ENCODE data around the gene ARHGEF28. TPM values are rescaled to one million over a fixed set of nuclear protein-coding genes. Genes with fewer than 3 reads are reported as not detected.

ARHGEF28 gene
- total RNA-seq, 2 donors from 2014 or later, result 0.24 to 0.30 TPM

- ATAC-seq (replicated peaks in 1 of 2), result no peak
- H3K4me1 Mint-ChIP-seq (ENCODE audit: low read depth), result peaks cover 21% of the 10 kb centered on the region
- no peak overlapping the region for H3K27ac Mint-ChIP-seq
- H3K9me3 Mint-ChIP-seq, result no peaks in the 10 kb centered on the region
- no peak overlapping the region for H3K4me3 Mint-ChIP-seq
- DNase-seq, result no peak
- H3K27me3 Mint-ChIP-seq (ENCODE audit: low read depth), result peaks cover 65% of the 10 kb centered on the region
- H3K36me3 Mint-ChIP-seq (ENCODE audit: insufficient read depth in 2 of 2), result peaks cover 0 to 3% of the 10 kb centered on the region in 2 donors
Measured at GRCh38 chr5:73899916-73900315, 273.9 kb downstream of the ARHGEF28 start.

DNA sequence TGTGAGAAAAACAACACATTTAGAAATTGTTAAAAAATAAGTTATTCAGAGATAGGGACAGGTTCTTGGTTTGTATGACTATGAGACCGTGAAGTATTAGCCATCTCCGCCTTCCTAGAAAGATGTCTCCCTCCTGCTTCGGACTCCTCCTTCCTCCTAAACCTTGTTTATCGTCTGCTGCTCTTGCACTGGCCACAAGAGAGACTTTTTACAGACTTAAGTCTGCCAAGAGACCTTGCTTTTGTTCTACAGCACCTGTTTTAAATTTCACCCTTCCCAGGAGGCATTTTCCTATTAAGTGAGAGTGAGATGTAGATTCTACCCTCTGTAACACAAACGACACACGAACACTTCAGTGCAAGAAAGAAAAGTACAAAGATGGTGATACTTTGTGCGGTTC lies 274.6 kb downstream of the ARHGEF28 start:
- DNase-seq (no peak), ATAC-seq (replicated peaks in 1 of 2) (no peak)
- Mint-ChIP-seq H3K27me3 (ENCODE audit: low read depth) (peaks cover 60% of the 10 kb centered on the region), H3K4me1 (ENCODE audit: low read depth) (peaks cover 17% of the 10 kb centered on the region), H3K4me3 (no peak overlapping the region), H3K27ac (no peak overlapping the region), H3K9me3 (no peaks in the 10 kb centered on the region), H3K36me3 (ENCODE audit: insufficient read depth in 2 of 2) (peaks cover 0 to 2% of the 10 kb centered on the region in 2 donors)

GRCh38 chr5:73901043-73901442 lies 275.0 kb downstream of the ARHGEF28 start:
- Mint-ChIP-seq H3K4me3 (no peak overlapping the region), H3K9me3 (no peaks in the 10 kb centered on the region), H3K27me3 (ENCODE audit: low read depth) (peaks cover 55% of the 10 kb centered on the region), H3K27ac (no peak overlapping the region), H3K36me3 (ENCODE audit: insufficient read depth in 2 of 2) (peaks cover 0 to 2% of the 10 kb centered on the region in 2 donors), H3K4me1 (ENCODE audit: low read depth) (peaks cover 17% of the 10 kb centered on the region)
- no peak for DNase-seq
- ATAC-seq (replicated peaks in 1 of 2), result no peak

DNA sequence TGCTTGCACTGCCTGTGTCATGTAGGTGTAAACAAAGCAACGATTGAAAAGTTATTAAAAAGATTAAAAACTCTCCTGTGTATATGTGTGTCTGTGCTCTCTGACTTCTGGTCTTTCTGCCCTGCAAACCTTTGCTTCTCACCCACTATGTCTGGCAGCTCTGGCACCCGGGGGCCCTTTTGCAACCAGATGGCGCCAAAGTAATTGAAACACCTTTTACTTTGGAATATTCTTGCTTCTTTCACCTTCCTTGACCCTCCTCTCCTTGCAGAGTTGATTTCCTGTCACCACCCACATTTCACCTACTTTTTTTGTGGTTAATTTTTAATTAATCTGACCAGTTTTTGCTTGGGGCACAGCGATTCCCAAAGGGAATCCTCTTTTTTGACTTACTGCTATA lies 275.5 kb downstream of the ARHGEF28 start:
- Mint-ChIP-seq H3K27ac (peak overlapping the region; percentile 26), H3K4me1 (ENCODE audit: low read depth) (peaks cover 17% of the 10 kb centered on the region), H3K36me3 (ENCODE audit: insufficient read depth in 2 of 2) (peaks cover 0 to 2% of the 10 kb centered on the region in 2 donors), H3K4me3 (no peak overlapping the region), H3K9me3 (no peaks in the 10 kb centered on the region), H3K27me3 (ENCODE audit: low read depth) (peaks cover 51% of the 10 kb centered on the region)
- no peak for ATAC-seq (replicated peaks in 1 of 2)
- no peak for DNase-seq

GRCh38 chr5:73902327-73903051 lies 276.5 kb downstream of the ARHGEF28 start:
- Mint-ChIP-seq H3K36me3 (ENCODE audit: insufficient read depth in 2 of 2) (no peaks in the 10 kb centered on the region), H3K9me3 (no peaks in the 10 kb centered on the region), H3K4me1 (ENCODE audit: low read depth) (peaks cover 17% of the 10 kb centered on the region), H3K4me3 (no peak overlapping the region), H3K27me3 (ENCODE audit: low read depth) (peaks cover 49% of the 10 kb centered on the region), H3K27ac (no peak overlapping the region)
- DNase-seq (peak; percentile 1 to 32), ATAC-seq (replicated peaks in 1 of 2) (peak; percentile 16 to 30)

DNA sequence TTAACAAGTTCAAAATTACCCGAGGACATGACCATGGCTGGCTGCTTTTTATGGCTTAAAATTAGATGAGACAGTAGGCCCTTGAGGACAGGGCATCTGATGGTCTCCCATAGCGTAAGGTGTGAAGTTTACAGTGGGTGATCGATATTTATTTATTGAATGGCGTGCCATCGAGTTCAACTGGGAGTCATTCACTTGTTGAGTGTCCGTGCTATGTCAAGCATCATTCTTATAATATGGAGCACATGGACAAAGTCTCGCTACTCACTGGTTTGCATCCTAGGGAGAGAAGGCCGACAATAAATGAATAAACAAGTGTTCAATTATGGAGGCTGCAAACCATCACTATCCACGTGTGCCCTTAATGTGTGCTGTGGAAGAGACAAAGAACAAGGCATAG lies 277.2 kb downstream of the ARHGEF28 start:
- no peaks in the 10 kb centered on the region for H3K36me3 Mint-ChIP-seq (ENCODE audit: insufficient read depth in 2 of 2)
- H3K27me3 Mint-ChIP-seq (ENCODE audit: low read depth), result peaks cover 49% of the 10 kb centered on the region
- H3K4me1 Mint-ChIP-seq (ENCODE audit: low read depth), result peaks cover 17% of the 10 kb centered on the region
- ATAC-seq (replicated peaks in 1 of 2) (no peak), DNase-seq (no peak)
- H3K4me3 Mint-ChIP-seq, result no peak overlapping the region
- no peak overlapping the region for H3K27ac Mint-ChIP-seq
- H3K9me3 Mint-ChIP-seq, result no peaks in the 10 kb centered on the region

GRCh38 chr5:73906277-73906676 lies 280.3 kb downstream of the ARHGEF28 start:
- DNase-seq (no peak), ATAC-seq (replicated peaks in 1 of 2) (no peak)
- H3K27me3 Mint-ChIP-seq (ENCODE audit: low read depth), result peaks cover 33% of the 10 kb centered on the region
- no peaks in the 10 kb centered on the region for H3K36me3 Mint-ChIP-seq (ENCODE audit: insufficient read depth in 2 of 2)
- no peaks in the 10 kb centered on the region for H3K9me3 Mint-ChIP-seq
- no peak overlapping the region for H3K4me3 Mint-ChIP-seq
- no peak overlapping the region for H3K27ac Mint-ChIP-seq
- no peaks in the 10 kb centered on the region for H3K4me1 Mint-ChIP-seq (ENCODE audit: low read depth)

DNA sequence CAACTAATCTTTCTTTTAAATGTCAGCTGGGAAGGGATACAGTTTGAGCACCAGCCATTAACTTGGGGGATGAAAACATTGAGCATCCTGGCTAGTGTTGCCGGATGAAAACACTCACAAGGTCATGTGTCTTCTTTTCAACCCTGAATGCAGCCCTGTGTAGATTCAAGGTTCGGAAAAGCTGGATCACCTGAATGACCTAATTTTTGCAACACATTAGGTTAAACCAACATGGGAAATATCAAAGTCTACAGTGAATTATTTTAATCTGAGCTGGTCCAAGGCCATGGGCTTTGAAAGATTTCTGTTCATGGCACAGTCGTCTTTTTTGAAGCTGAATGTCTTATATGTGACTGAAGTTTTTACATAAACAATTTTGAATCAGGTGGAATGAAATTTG lies 281.2 kb downstream of the ARHGEF28 start:
- no peaks in the 10 kb centered on the region for H3K36me3 Mint-ChIP-seq (ENCODE audit: insufficient read depth in 2 of 2)
- DNase-seq, result no peak

GRCh38 chr5:73908395-73908794 lies 282.4 kb downstream of the ARHGEF28 start:
- ATAC-seq (replicated peaks in 1 of 2), result no peak
- Mint-ChIP-seq H3K4me1 (ENCODE audit: low read depth) (no peaks in the 10 kb centered on the region), H3K36me3 (ENCODE audit: insufficient read depth in 2 of 2) (no peaks in the 10 kb centered on the region), H3K4me3 (no peak overlapping the region), H3K9me3 (no peaks in the 10 kb centered on the region), H3K27me3 (ENCODE audit: low read depth) (peaks cover 22% of the 10 kb centered on the region), H3K27ac (no peak overlapping the region)
- no peak for DNase-seq

More for the DNA sequence above, 281.2 kb downstream of the ARHGEF28 start:
- H3K27ac Mint-ChIP-seq, result no peak overlapping the region
- H3K9me3 Mint-ChIP-seq, result no peaks in the 10 kb centered on the region
- peaks cover 27% of the 10 kb centered on the region for H3K27me3 Mint-ChIP-seq (ENCODE audit: low read depth)
- ATAC-seq (replicated peaks in 1 of 2), result no peak
- no peaks in the 10 kb centered on the region for H3K4me1 Mint-ChIP-seq (ENCODE audit: low read depth)
- H3K4me3 Mint-ChIP-seq, result no peak overlapping the region

- ATAC-seq (replicated peaks in 1 of 2), result no peak
- H3K36me3 Mint-ChIP-seq (ENCODE audit: insufficient read depth in 2 of 2), result no peaks in the 10 kb centered on the region
- no peak overlapping the region for H3K27ac Mint-ChIP-seq
- no peaks in the 10 kb centered on the region for H3K9me3 Mint-ChIP-seq
- no peaks in the 10 kb centered on the region for H3K4me1 Mint-ChIP-seq (ENCODE audit: low read depth)
- H3K4me3 Mint-ChIP-seq, result no peak overlapping the region
- DNase-seq, result no peak
- peaks cover 18% of the 10 kb centered on the region for H3K27me3 Mint-ChIP-seq (ENCODE audit: low read depth)
Measured at GRCh38 chr5:73908846-73909245, 282.9 kb downstream of the ARHGEF28 start.

GRCh38 chr5:73909474-73909873 lies 283.5 kb downstream of the ARHGEF28 start:
- no peaks in the 10 kb centered on the region for H3K4me1 Mint-ChIP-seq (ENCODE audit: low read depth)
- no peaks in the 10 kb centered on the region for H3K36me3 Mint-ChIP-seq (ENCODE audit: insufficient read depth in 2 of 2)
- H3K4me3 Mint-ChIP-seq, result no peak overlapping the region
- DNase-seq (no peak), ATAC-seq (replicated peaks in 1 of 2) (no peak)
- H3K27ac Mint-ChIP-seq, result no peak overlapping the region
- no peaks in the 10 kb centered on the region for H3K9me3 Mint-ChIP-seq
- H3K27me3 Mint-ChIP-seq (ENCODE audit: low read depth), result peaks cover 11% of the 10 kb centered on the region

GRCh38 chr5:73911761-73912393 lies 285.9 kb downstream of the ARHGEF28 start:
- H3K4me1 Mint-ChIP-seq (ENCODE audit: low read depth), result no peaks in the 10 kb centered on the region
- no peaks in the 10 kb centered on the region for H3K9me3 Mint-ChIP-seq
- no peak for DNase-seq
- no peak overlapping the region for H3K4me3 Mint-ChIP-seq
- no peak for ATAC-seq (replicated peaks in 1 of 2)
- no peak overlapping the region for H3K27ac Mint-ChIP-seq
- H3K36me3 Mint-ChIP-seq (ENCODE audit: insufficient read depth in 2 of 2), result no peaks in the 10 kb centered on the region
- peaks cover 5% of the 10 kb centered on the region for H3K27me3 Mint-ChIP-seq (ENCODE audit: low read depth)

- ATAC-seq (replicated peaks in 1 of 2) (no peak), DNase-seq (no peak)
- no peaks in the 10 kb centered on the region for H3K36me3 Mint-ChIP-seq (ENCODE audit: insufficient read depth in 2 of 2)
- no peaks in the 10 kb centered on the region for H3K27me3 Mint-ChIP-seq (ENCODE audit: low read depth)
- H3K4me3 Mint-ChIP-seq, result no peak overlapping the region
- no peaks in the 10 kb centered on the region for H3K4me1 Mint-ChIP-seq (ENCODE audit: low read depth)
- no peaks in the 10 kb centered on the region for H3K9me3 Mint-ChIP-seq
- peak overlapping the region; percentile 3 for H3K27ac Mint-ChIP-seq
Measured at GRCh38 chr5:73912821-73913271, 286.9 kb downstream of the ARHGEF28 start.

Measured in activated T-cell treated with anti-CD3 and anti-CD28 coated beads, Interleukin-2, amount 50 U/mL, for 72 hours (primary cell).